GM23338 (cell line): ENCODE results near the gene CERS5.

Source experiments
- CREB1 ChIP-seq: fragments of 250-450 bp; sonication (Bioruptor Pico); IDR thresholded peaks from 2 replicates; pipeline ENCODE4 v1.5.0; 2020; ENCODE audit warnings: low read depth, mild to moderate bottlenecking, moderate library complexity
- EZH2 ChIP-seq: fragments of 200-600 bp; sonication (generic); IDR thresholded peaks from one replicate; pipeline ENCODE4 v1.8.0; 2017; ENCODE audit warnings: antibody characterized with exemption, mild to moderate bottlenecking, low read depth; ENCODE audit not compliant: unreplicated experiment
- EZH2phosphoT487 ChIP-seq: fragments of 200-600 bp; sonication (generic); IDR thresholded peaks from one replicate; pipeline ENCODE4 v1.8.1; 2018; ENCODE audit warnings: antibody characterized with exemption; ENCODE audit not compliant: unreplicated experiment
- JUNB ChIP-seq: IDR thresholded peaks from one replicate; pipeline ENCODE4 v1.6.1; 2016; ENCODE audit warnings: antibody characterized with exemption; ENCODE audit not compliant: unreplicated experiment
- NANOG ChIP-seq: IDR thresholded peaks from 2 replicates; pipeline ENCODE4 v1.6.1; 2016; ENCODE audit warnings: antibody characterized with exemption, borderline replicate concordance
- POLR2AphosphoS5 ChIP-seq: IDR thresholded peaks from 2 replicates; pipeline ENCODE4 v1.6.1; 2016; ENCODE audit warnings: antibody characterized with exemption, low read depth
- STAT1 ChIP-seq: IDR thresholded peaks from one replicate; pipeline ENCODE4 v1.6.1; 2016; ENCODE audit warnings: antibody characterized with exemption; ENCODE audit not compliant: unreplicated experiment
- ZNF114 ChIP-seq: fragments of 250-450 bp; sonication (Bioruptor Pico); IDR thresholded peaks from 2 replicates; pipeline ENCODE4 v1.5.0; 2020; ENCODE audit warnings: mild to moderate bottlenecking, moderate library complexity
- ZNF331 ChIP-seq: fragments of 250-450 bp; sonication (Bioruptor Pico); IDR thresholded peaks from 2 replicates; pipeline ENCODE4 v1.5.0; 2020; ENCODE audit warnings: low read depth, mild to moderate bottlenecking, moderate library complexity
- TF ChIP-seq, protein P1 (sequence below), 2 experiments: fragments of 200-600 bp in 1 of 2; sonication (generic) in 1 of 2; conservative IDR thresholded peaks; 2 replicates each; pipeline versions ENCODE4 v1.5.1 to v1.6.1; 2016 to 2017; ENCODE audit warnings: antibody characterized with exemption in 2 of 2, low read depth in 2 of 2, mild to moderate bottlenecking in 2 of 2, moderate library complexity in 1 of 2
- TF ChIP-seq, protein P2 (sequence below): IDR thresholded peaks from one replicate; pipeline ENCODE4 v1.6.1; 2018; ENCODE audit warnings: antibody characterized with exemption; ENCODE audit not compliant: unreplicated experiment
- TF ChIP-seq, protein P3 (sequence below): IDR thresholded peaks from 2 replicates; pipeline ENCODE4 v1.6.1; 2016; ENCODE audit warnings: antibody characterized with exemption
- TF ChIP-seq, protein P4 (sequence below): fragments of 250-450 bp; sonication (Bioruptor Pico); IDR thresholded peaks from 2 replicates; pipeline ENCODE4 v1.5.0; 2020; ENCODE audit warnings: mild to moderate bottlenecking, moderate library complexity

DNA sequence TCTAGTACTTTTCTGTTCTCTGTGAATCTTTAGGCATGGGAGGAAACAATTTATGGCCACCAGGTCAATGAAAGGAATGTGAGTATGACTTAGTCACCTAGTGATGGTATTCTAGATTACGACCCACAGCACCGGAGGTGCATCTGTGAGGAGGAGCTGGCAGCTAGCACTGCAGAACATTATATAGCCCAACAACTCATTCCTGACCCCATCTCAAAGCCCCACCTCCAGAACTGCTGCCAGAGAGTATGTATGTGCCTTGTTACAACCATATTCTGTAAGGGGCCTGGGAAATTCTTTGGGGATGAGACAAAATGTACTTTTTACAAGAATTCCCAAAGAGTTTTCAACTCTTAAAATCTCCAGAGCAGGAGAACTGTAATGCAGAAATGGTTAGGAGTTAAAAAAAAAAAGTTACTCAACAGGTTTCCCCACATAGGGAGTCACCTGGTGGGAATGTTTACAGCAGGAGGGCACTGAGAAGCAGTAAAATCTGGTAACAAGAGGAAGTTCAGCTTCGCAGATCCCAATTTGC, 34.9 kb upstream of the CERS5 start:
- TF ChIP-seq, protein P1, sequence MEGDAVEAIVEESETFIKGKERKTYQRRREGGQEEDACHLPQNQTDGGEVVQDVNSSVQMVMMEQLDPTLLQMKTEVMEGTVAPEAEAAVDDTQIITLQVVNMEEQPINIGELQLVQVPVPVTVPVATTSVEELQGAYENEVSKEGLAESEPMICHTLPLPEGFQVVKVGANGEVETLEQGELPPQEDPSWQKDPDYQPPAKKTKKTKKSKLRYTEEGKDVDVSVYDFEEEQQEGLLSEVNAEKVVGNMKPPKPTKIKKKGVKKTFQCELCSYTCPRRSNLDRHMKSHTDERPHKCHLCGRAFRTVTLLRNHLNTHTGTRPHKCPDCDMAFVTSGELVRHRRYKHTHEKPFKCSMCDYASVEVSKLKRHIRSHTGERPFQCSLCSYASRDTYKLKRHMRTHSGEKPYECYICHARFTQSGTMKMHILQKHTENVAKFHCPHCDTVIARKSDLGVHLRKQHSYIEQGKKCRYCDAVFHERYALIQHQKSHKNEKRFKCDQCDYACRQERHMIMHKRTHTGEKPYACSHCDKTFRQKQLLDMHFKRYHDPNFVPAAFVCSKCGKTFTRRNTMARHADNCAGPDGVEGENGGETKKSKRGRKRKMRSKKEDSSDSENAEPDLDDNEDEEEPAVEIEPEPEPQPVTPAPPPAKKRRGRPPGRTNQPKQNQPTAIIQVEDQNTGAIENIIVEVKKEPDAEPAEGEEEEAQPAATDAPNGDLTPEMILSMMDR (conservative IDR thresholded peaks at IDR 0.05; ENCODE audit: low read depth in 2 of 2) = no peak
- TF ChIP-seq POLR2AphosphoS5 (no peak), EZH2phosphoT487 (no peak), NANOG (no peak), EZH2 (no peak), CREB1 (no peak), ZNF331 (no peak), STAT1 (no peak), ZNF114 (CRISPR knock-in tag) (no peak), JUNB (no peak)
- TF ChIP-seq, protein P2, sequence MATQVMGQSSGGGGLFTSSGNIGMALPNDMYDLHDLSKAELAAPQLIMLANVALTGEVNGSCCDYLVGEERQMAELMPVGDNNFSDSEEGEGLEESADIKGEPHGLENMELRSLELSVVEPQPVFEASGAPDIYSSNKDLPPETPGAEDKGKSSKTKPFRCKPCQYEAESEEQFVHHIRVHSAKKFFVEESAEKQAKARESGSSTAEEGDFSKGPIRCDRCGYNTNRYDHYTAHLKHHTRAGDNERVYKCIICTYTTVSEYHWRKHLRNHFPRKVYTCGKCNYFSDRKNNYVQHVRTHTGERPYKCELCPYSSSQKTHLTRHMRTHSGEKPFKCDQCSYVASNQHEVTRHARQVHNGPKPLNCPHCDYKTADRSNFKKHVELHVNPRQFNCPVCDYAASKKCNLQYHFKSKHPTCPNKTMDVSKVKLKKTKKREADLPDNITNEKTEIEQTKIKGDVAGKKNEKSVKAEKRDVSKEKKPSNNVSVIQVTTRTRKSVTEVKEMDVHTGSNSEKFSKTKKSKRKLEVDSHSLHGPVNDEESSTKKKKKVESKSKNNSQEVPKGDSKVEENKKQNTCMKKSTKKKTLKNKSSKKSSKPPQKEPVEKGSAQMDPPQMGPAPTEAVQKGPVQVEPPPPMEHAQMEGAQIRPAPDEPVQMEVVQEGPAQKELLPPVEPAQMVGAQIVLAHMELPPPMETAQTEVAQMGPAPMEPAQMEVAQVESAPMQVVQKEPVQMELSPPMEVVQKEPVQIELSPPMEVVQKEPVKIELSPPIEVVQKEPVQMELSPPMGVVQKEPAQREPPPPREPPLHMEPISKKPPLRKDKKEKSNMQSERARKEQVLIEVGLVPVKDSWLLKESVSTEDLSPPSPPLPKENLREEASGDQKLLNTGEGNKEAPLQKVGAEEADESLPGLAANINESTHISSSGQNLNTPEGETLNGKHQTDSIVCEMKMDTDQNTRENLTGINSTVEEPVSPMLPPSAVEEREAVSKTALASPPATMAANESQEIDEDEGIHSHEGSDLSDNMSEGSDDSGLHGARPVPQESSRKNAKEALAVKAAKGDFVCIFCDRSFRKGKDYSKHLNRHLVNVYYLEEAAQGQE = no peak
- TF ChIP-seq, protein P3, sequence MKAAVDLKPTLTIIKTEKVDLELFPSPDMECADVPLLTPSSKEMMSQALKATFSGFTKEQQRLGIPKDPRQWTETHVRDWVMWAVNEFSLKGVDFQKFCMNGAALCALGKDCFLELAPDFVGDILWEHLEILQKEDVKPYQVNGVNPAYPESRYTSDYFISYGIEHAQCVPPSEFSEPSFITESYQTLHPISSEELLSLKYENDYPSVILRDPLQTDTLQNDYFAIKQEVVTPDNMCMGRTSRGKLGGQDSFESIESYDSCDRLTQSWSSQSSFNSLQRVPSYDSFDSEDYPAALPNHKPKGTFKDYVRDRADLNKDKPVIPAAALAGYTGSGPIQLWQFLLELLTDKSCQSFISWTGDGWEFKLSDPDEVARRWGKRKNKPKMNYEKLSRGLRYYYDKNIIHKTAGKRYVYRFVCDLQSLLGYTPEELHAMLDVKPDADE = no peak
- TF ChIP-seq, protein P4, sequence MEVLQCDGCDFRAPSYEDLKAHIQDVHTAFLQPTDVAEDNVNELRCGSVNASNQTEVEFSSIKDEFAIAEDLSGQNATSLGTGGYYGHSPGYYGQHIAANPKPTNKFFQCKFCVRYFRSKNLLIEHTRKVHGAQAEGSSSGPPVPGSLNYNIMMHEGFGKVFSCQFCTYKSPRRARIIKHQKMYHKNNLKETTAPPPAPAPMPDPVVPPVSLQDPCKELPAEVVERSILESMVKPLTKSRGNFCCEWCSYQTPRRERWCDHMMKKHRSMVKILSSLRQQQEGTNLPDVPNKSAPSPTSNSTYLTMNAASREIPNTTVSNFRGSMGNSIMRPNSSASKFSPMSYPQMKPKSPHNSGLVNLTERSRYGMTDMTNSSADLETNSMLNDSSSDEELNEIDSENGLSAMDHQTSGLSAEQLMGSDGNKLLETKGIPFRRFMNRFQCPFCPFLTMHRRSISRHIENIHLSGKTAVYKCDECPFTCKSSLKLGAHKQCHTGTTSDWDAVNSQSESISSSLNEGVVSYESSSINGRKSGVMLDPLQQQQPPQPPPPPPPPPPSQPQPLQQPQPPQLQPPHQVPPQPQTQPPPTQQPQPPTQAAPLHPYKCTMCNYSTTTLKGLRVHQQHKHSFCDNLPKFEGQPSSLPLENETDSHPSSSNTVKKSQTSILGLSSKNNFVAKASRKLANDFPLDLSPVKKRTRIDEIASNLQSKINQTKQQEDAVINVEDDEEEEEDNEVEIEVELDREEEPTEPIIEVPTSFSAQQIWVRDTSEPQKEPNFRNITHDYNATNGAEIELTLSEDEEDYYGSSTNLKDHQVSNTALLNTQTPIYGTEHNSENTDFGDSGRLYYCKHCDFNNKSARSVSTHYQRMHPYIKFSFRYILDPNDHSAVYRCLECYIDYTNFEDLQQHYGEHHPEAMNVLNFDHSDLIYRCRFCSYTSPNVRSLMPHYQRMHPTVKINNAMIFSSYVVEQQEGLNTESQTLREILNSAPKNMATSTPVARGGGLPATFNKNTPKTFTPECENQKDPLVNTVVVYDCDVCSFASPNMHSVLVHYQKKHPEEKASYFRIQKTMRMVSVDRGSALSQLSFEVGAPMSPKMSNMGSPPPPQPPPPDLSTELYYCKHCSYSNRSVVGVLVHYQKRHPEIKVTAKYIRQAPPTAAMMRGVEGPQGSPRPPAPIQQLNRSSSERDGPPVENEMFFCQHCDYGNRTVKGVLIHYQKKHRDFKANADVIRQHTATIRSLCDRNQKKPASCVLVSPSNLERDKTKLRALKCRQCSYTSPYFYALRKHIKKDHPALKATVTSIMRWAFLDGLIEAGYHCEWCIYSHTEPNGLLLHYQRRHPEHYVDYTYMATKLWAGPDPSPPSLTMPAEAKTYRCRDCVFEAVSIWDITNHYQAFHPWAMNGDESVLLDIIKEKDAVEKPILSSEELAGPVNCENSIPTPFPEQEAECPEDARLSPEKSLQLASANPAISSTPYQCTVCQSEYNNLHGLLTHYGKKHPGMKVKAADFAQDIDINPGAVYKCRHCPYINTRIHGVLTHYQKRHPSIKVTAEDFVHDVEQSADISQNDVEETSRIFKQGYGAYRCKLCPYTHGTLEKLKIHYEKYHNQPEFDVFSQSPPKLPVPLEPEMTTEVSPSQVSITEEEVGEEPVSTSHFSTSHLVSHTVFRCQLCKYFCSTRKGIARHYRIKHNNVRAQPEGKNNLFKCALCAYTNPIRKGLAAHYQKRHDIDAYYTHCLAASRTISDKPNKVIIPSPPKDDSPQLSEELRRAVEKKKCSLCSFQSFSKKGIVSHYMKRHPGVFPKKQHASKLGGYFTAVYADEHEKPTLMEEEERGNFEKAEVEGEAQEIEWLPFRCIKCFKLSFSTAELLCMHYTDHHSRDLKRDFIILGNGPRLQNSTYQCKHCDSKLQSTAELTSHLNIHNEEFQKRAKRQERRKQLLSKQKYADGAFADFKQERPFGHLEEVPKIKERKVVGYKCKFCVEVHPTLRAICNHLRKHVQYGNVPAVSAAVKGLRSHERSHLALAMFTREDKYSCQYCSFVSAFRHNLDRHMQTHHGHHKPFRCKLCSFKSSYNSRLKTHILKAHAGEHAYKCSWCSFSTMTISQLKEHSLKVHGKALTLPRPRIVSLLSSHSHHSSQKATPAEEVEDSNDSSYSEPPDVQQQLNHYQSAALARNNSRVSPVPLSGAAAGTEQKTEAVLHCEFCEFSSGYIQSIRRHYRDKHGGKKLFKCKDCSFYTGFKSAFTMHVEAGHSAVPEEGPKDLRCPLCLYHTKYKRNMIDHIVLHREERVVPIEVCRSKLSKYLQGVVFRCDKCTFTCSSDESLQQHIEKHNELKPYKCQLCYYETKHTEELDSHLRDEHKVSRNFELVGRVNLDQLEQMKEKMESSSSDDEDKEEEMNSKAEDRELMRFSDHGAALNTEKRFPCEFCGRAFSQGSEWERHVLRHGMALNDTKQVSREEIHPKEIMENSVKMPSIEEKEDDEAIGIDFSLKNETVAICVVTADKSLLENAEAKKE = no peak
